MM.1S (cell line): ENCODE measurements around the gene ALG14.

ENCODE experiments used
- DNase-seq: peaks from one replicate; pipeline ENCODE4 v3.0.0-alpha.2; 2015
- H2AFZ ChIP-seq: fragments of 300-600 bp; sonication (generic); 2 replicates; pipeline ENCODE4 v1.6.0; 2016; ENCODE audit warnings: antibody characterized with exemption, low read length
- H3F3A ChIP-seq: fragments of 300-600 bp; sonication (generic); 2 replicates; pipeline ENCODE4 v1.6.1; 2016; ENCODE audit warnings: mild to moderate bottlenecking, antibody characterized with exemption, low read length, moderate library complexity, mixed read lengths; ENCODE audit not compliant: insufficient read depth
- H3K27ac ChIP-seq: fragments of 300-600 bp; sonication (generic); 2 replicates; pipeline ENCODE4 v1.5.1; 2016; ENCODE audit warnings: mild to moderate bottlenecking, low read length
- H3K27me3 ChIP-seq: fragments of 300-600 bp; sonication (generic); replicated peaks from 2 replicates; pipeline ENCODE4 v1.6.0; 2016; ENCODE audit warnings: low read length; ENCODE audit not compliant: insufficient read depth
- H3K36me3 ChIP-seq: fragments of 300-600 bp; sonication (generic); replicated peaks from 2 replicates; pipeline ENCODE4 v1.6.1; 2016; ENCODE audit warnings: mild to moderate bottlenecking, low read length, mixed read lengths; ENCODE audit not compliant: insufficient read depth
- H3K4me1 ChIP-seq: fragments of 300-600 bp; sonication (generic); 2 replicates; pipeline ENCODE4 v1.6.1; 2016; ENCODE audit warnings: low read length, mixed read lengths
- H3K4me2 ChIP-seq: fragments of 300-600 bp; sonication (generic); 2 replicates; pipeline ENCODE4 v1.6.0; 2016; ENCODE audit warnings: low read depth, low read length
- H3K4me3 ChIP-seq: fragments of 300-600 bp; sonication (generic); 2 replicates; pipeline ENCODE4 v1.5.1; 2016; ENCODE audit warnings: low read length, mixed read lengths
- H3K79me2 ChIP-seq: fragments of 300-600 bp; sonication (generic); 2 replicates; pipeline ENCODE4 v1.6.1; 2016; ENCODE audit warnings: mixed run types, low read length, mixed read lengths
- H3K9ac ChIP-seq: fragments of 300-600 bp; sonication (generic); 2 replicates; pipeline ENCODE4 v1.6.1; 2016; ENCODE audit warnings: low read length, mixed read lengths
- H3K9me2 ChIP-seq: fragments of 300-600 bp; sonication (generic); replicated peaks from 2 replicates; pipeline ENCODE4 v1.6.1; 2016; ENCODE audit warnings: mild to moderate bottlenecking, low read length, mixed read lengths; ENCODE audit not compliant: insufficient read depth
- H3K9me3 ChIP-seq: fragments of 300-600 bp; sonication (generic); replicated peaks from 2 replicates; pipeline ENCODE4 v1.6.1; 2016; ENCODE audit warnings: mild to moderate bottlenecking, low read length, mixed read lengths; ENCODE audit not compliant: insufficient read depth
- H4K20me1 ChIP-seq: fragments of 300-600 bp; sonication (generic); 2 replicates; pipeline ENCODE4 v1.6.1; 2016; ENCODE audit warnings: mild to moderate bottlenecking, low read length, moderate library complexity, mixed read lengths; ENCODE audit not compliant: insufficient read depth
- EZH2 ChIP-seq: fragments of 300-600 bp; sonication (generic); optimal IDR thresholded peaks from 2 replicates; pipeline ENCODE3; 2017; ENCODE audit warnings: low read depth, mild to moderate bottlenecking, antibody characterized with exemption, low read length, mixed read lengths
- EZH2phosphoT487 ChIP-seq: fragments of 300-600 bp; sonication (generic); IDR thresholded peaks from 2 replicates; pipeline ENCODE4 v1.6.1; 2018; ENCODE audit warnings: antibody characterized with exemption, low read length
- TF ChIP-seq, protein P1 (sequence below): fragments of 300-600 bp; sonication (generic); IDR thresholded peaks from 2 replicates; pipeline ENCODE4 v1.5.1; 2016; ENCODE audit warnings: antibody characterized with exemption, low read length, mixed read lengths

ALG14 gene

DNA sequence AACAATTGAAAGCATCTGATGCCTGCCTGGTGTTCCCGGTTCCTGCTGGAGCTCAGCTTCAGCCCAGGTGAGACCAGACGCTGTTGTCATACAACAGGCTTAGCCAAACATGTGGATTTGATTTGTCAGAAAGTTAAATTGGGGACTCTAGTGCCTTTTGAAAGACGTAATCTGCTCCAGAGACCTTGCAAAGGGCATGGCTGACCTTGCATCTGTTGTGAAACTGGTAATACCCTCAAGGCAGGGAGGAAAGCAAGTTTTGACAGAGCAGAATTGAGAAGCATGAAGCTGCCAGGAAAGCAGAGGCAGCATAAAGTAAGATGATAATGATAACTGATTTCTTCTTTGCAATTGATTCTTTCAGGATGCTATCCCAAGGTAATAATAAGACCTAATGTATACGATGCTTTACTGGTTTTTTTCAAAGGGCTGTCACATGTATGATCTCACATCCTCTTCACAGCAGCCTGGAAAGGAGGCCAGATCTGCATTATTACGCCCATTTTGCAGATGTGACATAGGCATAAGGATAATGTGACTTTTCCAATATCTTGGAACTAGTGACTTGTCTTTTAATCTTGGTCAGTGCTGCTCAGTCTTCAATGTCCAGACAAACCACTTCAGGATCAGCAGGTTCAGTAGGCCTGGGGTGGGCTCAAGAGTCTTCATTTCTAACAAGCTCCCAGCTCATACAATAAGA lies 121.1 kb downstream of the ALG14 start:
- Histone ChIP-seq H3K4me1 (no peaks in the 10 kb centered on the region), H2AFZ (no peak overlapping the region), H3K9me2 (no peaks in the 10 kb centered on the region), H3K4me2 (no peak overlapping the region), H3K9ac (no peak overlapping the region), H3K27me3 (no peaks in the 10 kb centered on the region), H3K9me3 (no peaks in the 10 kb centered on the region), H3K36me3 (no peaks in the 10 kb centered on the region), H3K4me3 (no peak overlapping the region), H4K20me1 (no peaks in the 10 kb centered on the region), H3K79me2 (no peaks in the 10 kb centered on the region), H3K27ac (no peak overlapping the region), H3F3A (no peaks in the 10 kb centered on the region)
- DNase-seq: no peak
- TF ChIP-seq, protein P1, sequence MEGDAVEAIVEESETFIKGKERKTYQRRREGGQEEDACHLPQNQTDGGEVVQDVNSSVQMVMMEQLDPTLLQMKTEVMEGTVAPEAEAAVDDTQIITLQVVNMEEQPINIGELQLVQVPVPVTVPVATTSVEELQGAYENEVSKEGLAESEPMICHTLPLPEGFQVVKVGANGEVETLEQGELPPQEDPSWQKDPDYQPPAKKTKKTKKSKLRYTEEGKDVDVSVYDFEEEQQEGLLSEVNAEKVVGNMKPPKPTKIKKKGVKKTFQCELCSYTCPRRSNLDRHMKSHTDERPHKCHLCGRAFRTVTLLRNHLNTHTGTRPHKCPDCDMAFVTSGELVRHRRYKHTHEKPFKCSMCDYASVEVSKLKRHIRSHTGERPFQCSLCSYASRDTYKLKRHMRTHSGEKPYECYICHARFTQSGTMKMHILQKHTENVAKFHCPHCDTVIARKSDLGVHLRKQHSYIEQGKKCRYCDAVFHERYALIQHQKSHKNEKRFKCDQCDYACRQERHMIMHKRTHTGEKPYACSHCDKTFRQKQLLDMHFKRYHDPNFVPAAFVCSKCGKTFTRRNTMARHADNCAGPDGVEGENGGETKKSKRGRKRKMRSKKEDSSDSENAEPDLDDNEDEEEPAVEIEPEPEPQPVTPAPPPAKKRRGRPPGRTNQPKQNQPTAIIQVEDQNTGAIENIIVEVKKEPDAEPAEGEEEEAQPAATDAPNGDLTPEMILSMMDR: no peak
- TF ChIP-seq EZH2: no peak
- no peak for TF ChIP-seq EZH2phosphoT487

DNA sequence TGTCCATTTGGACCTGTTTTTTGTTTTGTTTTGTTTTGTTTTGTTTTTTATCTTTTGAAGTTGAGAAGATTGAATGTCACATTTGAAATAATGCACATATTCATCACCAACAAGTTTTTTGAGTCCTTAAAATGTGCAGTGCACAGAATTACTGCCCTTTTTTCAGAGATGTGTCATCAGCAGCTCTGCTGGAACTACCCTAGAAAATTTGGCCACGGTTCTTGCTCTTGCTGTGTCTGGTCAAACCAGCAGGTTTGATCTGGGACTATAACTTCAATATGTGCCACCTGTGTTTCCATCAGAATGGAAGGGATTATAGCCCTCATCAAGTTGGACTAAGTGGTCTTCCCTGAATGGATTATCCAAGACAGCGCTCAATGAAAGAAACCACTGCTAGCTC lies 121.7 kb downstream of the ALG14 start:
- DNase-seq: no peak
- H2AFZ ChIP-seq: no peak overlapping the region

DNA sequence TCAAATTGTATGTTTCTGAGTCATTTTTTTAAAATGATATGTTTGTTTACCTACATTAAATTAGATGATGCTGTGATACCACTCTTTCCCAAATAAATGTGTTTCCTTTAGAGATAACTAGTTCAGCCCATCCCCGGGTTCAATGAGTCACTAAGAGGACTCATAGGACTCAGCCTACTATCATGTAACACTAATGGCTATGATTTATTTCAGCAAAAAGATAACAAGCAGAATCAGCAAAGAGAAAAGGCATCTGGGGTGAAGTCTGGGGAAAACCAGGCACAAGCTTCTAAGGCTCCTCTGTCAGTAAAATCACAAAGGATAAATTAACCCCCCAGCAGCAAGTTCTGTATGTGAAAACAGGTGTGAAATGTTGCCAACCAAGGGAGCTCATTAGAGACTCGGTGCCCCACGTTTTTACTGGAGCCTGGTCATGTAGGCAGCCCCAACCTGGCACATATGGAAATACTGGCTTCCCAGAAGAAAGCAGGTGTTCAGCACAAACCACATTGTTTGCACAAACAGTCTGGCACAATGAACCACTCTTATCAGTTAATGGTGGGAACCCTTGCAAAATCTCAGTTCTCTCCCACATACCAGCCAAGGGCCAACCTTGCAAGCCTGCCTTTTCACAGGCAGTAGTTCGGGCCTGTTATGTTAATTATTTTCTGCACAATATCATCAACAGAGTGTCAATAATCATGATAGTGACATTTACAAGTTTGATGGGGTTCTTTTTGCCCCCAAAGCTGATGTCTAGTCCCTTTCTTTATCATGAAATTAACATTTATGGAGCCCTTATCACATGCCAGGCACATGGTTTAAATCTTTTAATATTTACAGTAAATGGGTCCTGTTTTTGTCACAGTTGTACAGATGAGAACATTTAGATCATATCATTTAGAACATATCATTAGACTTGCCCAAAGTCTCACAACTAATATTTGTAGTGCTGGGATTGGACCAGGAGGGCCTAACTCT lies 122.8 kb downstream of the ALG14 start:
- Histone ChIP-seq H4K20me1 (no peaks in the 10 kb centered on the region), H3K4me1 (no peaks in the 10 kb centered on the region), H3K4me3 (no peak overlapping the region), H3K4me2 (no peak overlapping the region), H3K9me3 (no peaks in the 10 kb centered on the region), H3F3A (no peaks in the 10 kb centered on the region), H3K27ac (no peak overlapping the region), H3K9me2 (no peaks in the 10 kb centered on the region), H3K36me3 (no peaks in the 10 kb centered on the region), H3K79me2 (no peaks in the 10 kb centered on the region), H3K9ac (no peak overlapping the region), H2AFZ (no peak overlapping the region), H3K27me3 (no peaks in the 10 kb centered on the region)
- TF ChIP-seq, protein P1: no peak
- TF ChIP-seq EZH2phosphoT487 (no peak), EZH2 (no peak)
- no peak for DNase-seq

More for the DNA sequence above, 121.7 kb downstream of the ALG14 start:
- H3K4me3 ChIP-seq: no peak overlapping the region
- H3K27ac ChIP-seq: no peak overlapping the region
- no peaks in the 10 kb centered on the region for H3K4me1 ChIP-seq
- no peaks in the 10 kb centered on the region for H3F3A ChIP-seq
- H3K27me3 ChIP-seq: no peaks in the 10 kb centered on the region
- H4K20me1 ChIP-seq: no peaks in the 10 kb centered on the region
- no peaks in the 10 kb centered on the region for H3K79me2 ChIP-seq
- H3K9ac ChIP-seq: no peak overlapping the region
- H3K4me2 ChIP-seq: no peak overlapping the region
- no peak for TF ChIP-seq EZH2
- no peaks in the 10 kb centered on the region for H3K36me3 ChIP-seq
- no peaks in the 10 kb centered on the region for H3K9me3 ChIP-seq
- no peaks in the 10 kb centered on the region for H3K9me2 ChIP-seq
